Endothelial cell of umbilical vein (primary cell): ENCODE data around the gene OCEL1. TPM values are rescaled to one million over a fixed set of nuclear protein-coding genes. Genes with fewer than 3 reads are reported as not detected.

ENCODE experiments used
- BruUV-seq: library from RNA; stranded (reverse); fragments of 400-500 nt; replicated peaks from 2 replicates; lab custom pipeline; 2021; lab: Mats Ljungman, UMichigan
- CTCF ChIA-PET: fragments of 300-600, 350-600 bp; sonication (Branson Sonifier 250); formaldehyde crosslinking; loops from one replicate; lab custom pipeline; 2021; ENCODE audit warnings: antibody characterized with exemption, inconsistent platforms; lab: Charles Lee
- POLR2A ChIA-PET: fragments of 300-600, 350-600 bp; sonication (Branson Sonifier 250); formaldehyde crosslinking; loops from one replicate; lab custom pipeline; 2021; ENCODE audit warnings: antibody characterized with exemption, inconsistent platforms; lab: Charles Lee
- DNase-seq: peaks from one replicate; pipeline ENCODE4 v3.0.0-alpha.2; 2011; ENCODE audit warnings: low read depth, low spot score
- FAIRE-seq: peaks from 2 replicates; lab custom pipeline; 2011; peaks lifted over from hg19 to GRCh38; lab: Jason Lieb, UNC
- H2AFZ ChIP-seq: 2 replicates; pipeline ENCODE4 v1.6.0; 2012; ENCODE audit warnings: low read depth, low read length, control low read depth, inconsistent platforms
- H3K27ac ChIP-seq: 2 replicates; pipeline ENCODE4 v1.5.1; 2011; ENCODE audit warnings: low read depth, mild to moderate bottlenecking, control low read depth, low read length, moderate library complexity; ENCODE audit not compliant: insufficient read depth
- H3K27me3 ChIP-seq, 2 experiments: 2 replicates each; pipeline versions ENCODE4 v1.6.0 to v1.6.1; 2011; ENCODE audit warnings: low read length in 2 of 2, mixed read lengths in 1 of 2; ENCODE audit not compliant: control insufficient read depth in 2 of 2, insufficient read depth in 2 of 2
- H3K36me3 ChIP-seq, 2 experiments: 2 replicates in 1 of 2; 3 replicates in 1 of 2; pipeline ENCODE4 v1.5.1; 2011; ENCODE audit warnings: low read length in 2 of 2, mild to moderate bottlenecking in 1 of 2, moderate library complexity in 1 of 2; ENCODE audit not compliant: control insufficient read depth in 2 of 2, insufficient read depth in 2 of 2; ENCODE audit errors: extremely low read depth in 1 of 2
- H3K4me1 ChIP-seq: 3 replicates; pipeline ENCODE4 v1.5.1; 2011; ENCODE audit warnings: mild to moderate bottlenecking, low read length; ENCODE audit not compliant: control insufficient read depth, insufficient read depth; ENCODE audit errors: extremely low read depth
- H3K4me2 ChIP-seq: 2 replicates; pipeline ENCODE4 v1.6.1; 2011; ENCODE audit warnings: low read length, control low read depth, mixed read lengths; ENCODE audit not compliant: insufficient read depth
- H3K4me3 ChIP-seq, 3 experiments: fragments of 200-600 bp in 1 of 3; sonication (generic), shearing (Covaris generic) in 1 of 3; replicated peaks in 1 of 3; 2 replicates each; pipeline ENCODE4 v1.5.1; 2011 to 2016; ENCODE audit warnings: control low read depth in 3 of 3, low read length in 3 of 3, mild to moderate bottlenecking in 2 of 3, inconsistent platforms in 1 of 3, low read depth in 1 of 3, moderate library complexity in 1 of 3; ENCODE audit not compliant: insufficient read depth in 1 of 3
- H3K79me2 ChIP-seq: 2 replicates; pipeline ENCODE4 v1.6.0; 2012; ENCODE audit warnings: low read length, inconsistent platforms; ENCODE audit not compliant: control insufficient read depth, insufficient read depth
- H3K9ac ChIP-seq: replicated peaks from 2 replicates; pipeline ENCODE3; 2011; ENCODE audit warnings: low read length, control low read depth; ENCODE audit not compliant: insufficient read depth; ENCODE audit errors: extremely low read depth
- H3K9me1 ChIP-seq: replicated peaks from 3 replicates; pipeline ENCODE4 v1.6.0; 2011; ENCODE audit warnings: mild to moderate bottlenecking, low read length; ENCODE audit not compliant: control insufficient read depth, insufficient read depth; ENCODE audit errors: extremely low read depth
- H3K9me3 ChIP-seq: replicated peaks from 2 replicates; pipeline ENCODE4 v1.5.1; 2012; ENCODE audit warnings: low read length, inconsistent platforms; ENCODE audit not compliant: control insufficient read depth, insufficient read depth
- H4K20me1 ChIP-seq: replicated peaks from 2 replicates; pipeline ENCODE3; 2011; ENCODE audit warnings: mild to moderate bottlenecking, low read length; ENCODE audit not compliant: control insufficient read depth, insufficient read depth; ENCODE audit errors: extremely low read depth
- CTCF ChIP-seq, 2 donors: IDR thresholded peaks; 1 replicate in 1 of 2; 2 replicates in 1 of 2; pipeline ENCODE4 v1.5.1; 2011; ENCODE audit warnings: low read length in 2 of 2, mild to moderate bottlenecking in 2 of 2, moderate library complexity in 2 of 2, control low read depth in 1 of 2, inconsistent platforms in 1 of 2, low read depth in 1 of 2; ENCODE audit not compliant: insufficient read depth in 1 of 2; ENCODE audit errors: extremely low read depth in 1 of 2
- EZH2 ChIP-seq: IDR thresholded peaks from 2 replicates; pipeline ENCODE4 v1.6.1; 2012; ENCODE audit warnings: borderline replicate concordance, low read depth, mild to moderate bottlenecking, moderate library complexity, low read length, inconsistent platforms; ENCODE audit not compliant: severe bottlenecking
- FOS ChIP-seq: IDR thresholded peaks from 2 replicates; pipeline ENCODE4 v1.6.1; 2011; ENCODE audit warnings: mild to moderate bottlenecking, low read length, moderate library complexity, borderline replicate concordance; ENCODE audit not compliant: insufficient read depth
- GATA2 ChIP-seq: IDR thresholded peaks from 2 replicates; pipeline ENCODE4 v1.7.0; 2011; ENCODE audit warnings: low read depth, mild to moderate bottlenecking, moderate library complexity, mixed read lengths, low read length; ENCODE audit not compliant: insufficient read length, insufficient read depth
- JUN ChIP-seq: IDR thresholded peaks from 2 replicates; pipeline ENCODE4 v1.6.1; 2011; ENCODE audit warnings: borderline replicate concordance, low read depth; ENCODE audit not compliant: insufficient read length, insufficient read depth
- MAX ChIP-seq: IDR thresholded peaks from 2 replicates; pipeline ENCODE4 v1.6.1; 2011; ENCODE audit not compliant: insufficient read depth, insufficient read length
- MYC ChIP-seq: IDR thresholded peaks from one replicate; pipeline ENCODE4 v1.6.1; 2011; ENCODE audit warnings: mild to moderate bottlenecking, low read depth, low read length
- POLR2A ChIP-seq: IDR thresholded peaks from 2 replicates; pipeline ENCODE4 v1.6.1; 2012; ENCODE audit warnings: low read depth, mild to moderate bottlenecking, control low read depth, low read length
- POLR2AphosphoS5 ChIP-seq: IDR thresholded peaks from 2 replicates; pipeline ENCODE4 v1.6.1; 2012; ENCODE audit warnings: low read depth, mild to moderate bottlenecking, control low read depth, low read length, moderate library complexity; ENCODE audit not compliant: insufficient read depth
- dilution Hi-C: fragments of 300-500 bp; cut with MboI; formaldehyde crosslinking; loops from one replicate; pipeline ENCODE4 v1.15.0; 2019; ENCODE audit warnings: low sequenced_read_pairs; ENCODE audit not compliant: extremely low pct_ligation_motif_present
- intact Hi-C: fragments of 100-400 bp; cut with micrococcal nuclease; formaldehyde crosslinking; loops from one replicate; pipeline ENCODE4 v1.10.0; 2022
- polyA plus RNA-seq, 4 experiments: library from polyadenylated mRNA; depleted of rRNA in 3 of 4; stranded (reverse) in 3 of 4; unstranded in 1 of 4; fragments of >200 nt; gene quantifications; 2 replicates each; pipeline versions ENCODE4 v1.2.1 to v1.2.3, GENCODE V29; 2011 to 2012; ENCODE audit warnings: missing spikeins in 1 of 4
- total RNA-seq: library from RNA; stranded (reverse); gene quantifications from 2 replicates; pipeline ENCODE4 v1.2.3, GENCODE V29; 2021

The OCEL1 gene
- total and polyA plus RNA-seq, 2 donors (not counting 3 experiments of a cell fraction or from before 2014, with no cell fraction given), result 7.4 to 13.0 TPM

- DNase-seq (no peak), FAIRE-seq (no peak)
- Histone ChIP-seq H3K27me3 (no peaks in the 10 kb centered on the region), H4K20me1 (no peaks in the 10 kb centered on the region), H2AFZ (no peak overlapping the region), H3K27ac (no peak overlapping the region), H3K36me3 (peaks cover 2 to 31% of the 10 kb centered on the region in 2 experiments), H3K9me3 (no peaks in the 10 kb centered on the region), H3K9ac (no peak overlapping the region), H3K79me2 (no peaks in the 10 kb centered on the region), H3K4me1 (no peaks in the 10 kb centered on the region), H3K4me3 (no peak overlapping the region), H3K9me1 (no peaks in the 10 kb centered on the region), H3K4me2 (no peak overlapping the region)
- POLR2A ChIA-PET, result no interaction called here
- TSS peak; percentile 4 for BruUV-seq
- CTCF ChIA-PET, result no interaction called here
- dilution Hi-C loops (no loop called here), intact Hi-C loops (no loop called here)
- no peak for TF ChIP-seq MAX
- no peak for TF ChIP-seq JUN
- TF ChIP-seq EZH2, result no peak
Measured at GRCh38 chr19:17178291-17178690, 47.7 kb upstream of the OCEL1 start.

GRCh38 chr19:17180997-17181702, 44.9 kb upstream of the OCEL1 start:
- no peak for DNase-seq
- FAIRE-seq, result no peak
- ChIA-PET CTCF (no interaction called here), POLR2A (no interaction called here)
- BruUV-seq, result no TSS peak
- no peak overlapping the region for H2AFZ ChIP-seq
- peaks cover 7 to 44% of the 10 kb centered on the region in 2 experiments for H3K36me3 ChIP-seq
- dilution Hi-C loops (no loop called here), intact Hi-C loops (no loop called here)
- no peak overlapping the region for H3K4me2 ChIP-seq
- no peaks in the 10 kb centered on the region for H3K9me3 ChIP-seq
- no peaks in the 10 kb centered on the region for H3K9me1 ChIP-seq
- no peaks in the 10 kb centered on the region for H3K4me1 ChIP-seq
- H3K79me2 ChIP-seq, result no peaks in the 10 kb centered on the region
- TF ChIP-seq JUN, result no peak
- TF ChIP-seq FOS, result no peak
- no peak for TF ChIP-seq MYC
- TF ChIP-seq MAX, result no peak
- no peak for TF ChIP-seq POLR2AphosphoS5
- TF ChIP-seq POLR2A, result no peak
- TF ChIP-seq GATA2, result no peak
- TF ChIP-seq EZH2, result no peak
- TF ChIP-seq CTCF (IDR thresholded peaks at IDR 0.05; ENCODE audit: extremely low read depth in 1 of 2, insufficient read depth in 1 of 2, low read depth in 1 of 2, low read length in 2 of 2), result no peak
- no peak overlapping the region for H3K9ac ChIP-seq
- no peaks in the 10 kb centered on the region for H3K27me3 ChIP-seq
- no peak overlapping the region for H3K27ac ChIP-seq
- H3K4me3 ChIP-seq, result no peak overlapping the region
- H4K20me1 ChIP-seq, result no peaks in the 10 kb centered on the region
